Hippocampal formation (tissue), 2 donors: ENCODE results near the gene NTM.
A peak's percentile ranks its signal among the peaks of the same experiment; 100 is the strongest.

Experiments
- DNase-seq, 2 donors: peaks; one replicate each; lab custom pipeline; 2025; lab: John Stamatoyannopoulos, UW

NTM gene

GRCh38 chr11:131373095-131373725, 2.8 kb downstream of the NTM start:
- DNase-seq, result no peak

- DNase-seq, result no peak
Measured at GRCh38 chr11:131373756-131374155, 3.3 kb downstream of the NTM start.

- DNase-seq, result no peak
Measured at GRCh38 chr11:131375421-131375820, 5.0 kb downstream of the NTM start.

- no peak for DNase-seq
Measured at GRCh38 chr11:131375915-131376314, 5.5 kb downstream of the NTM start.

GRCh38 chr11:131378931-131379330, 8.5 kb downstream of the NTM start:
- no peak for DNase-seq

- no peak for DNase-seq
Measured at GRCh38 chr11:131385763-131386390, 15.5 kb downstream of the NTM start.

GRCh38 chr11:131386408-131386807, 16.0 kb downstream of the NTM start:
- DNase-seq, result no peak

- DNase-seq, result no peak
Measured at GRCh38 chr11:131388030-131388429, 17.6 kb downstream of the NTM start.

- DNase-seq, result no peak
Measured at GRCh38 chr11:131389582-131389981, 19.2 kb downstream of the NTM start.

- no peak for DNase-seq
Measured at GRCh38 chr11:131391176-131391575, 20.8 kb downstream of the NTM start.

GRCh38 chr11:131392528-131393255, 22.3 kb downstream of the NTM start:
- no peak for DNase-seq

- no peak for DNase-seq
Measured at GRCh38 chr11:131393691-131394090, 23.3 kb downstream of the NTM start.

- no peak for DNase-seq
Measured at GRCh38 chr11:131397675-131398074, 27.3 kb downstream of the NTM start.

- DNase-seq, result no peak
Measured at GRCh38 chr11:131402040-131402439, 31.6 kb downstream of the NTM start.

- DNase-seq, result no peak
Measured at GRCh38 chr11:131404010-131404409, 33.6 kb downstream of the NTM start.

GRCh38 chr11:131408025-131408640, 37.7 kb downstream of the NTM start:
- DNase-seq, result peak in 1 of 2 donors; percentile 23

- DNase-seq, result no peak
Measured at GRCh38 chr11:131409345-131409744, 38.9 kb downstream of the NTM start.

- no peak for DNase-seq
Measured at GRCh38 chr11:131411636-131412035, 41.2 kb downstream of the NTM start.

GRCh38 chr11:131412061-131412460, 41.6 kb downstream of the NTM start:
- DNase-seq, result no peak

- no peak for DNase-seq
Measured at GRCh38 chr11:131413217-131413616, 42.8 kb downstream of the NTM start.

GRCh38 chr11:131418189-131418588, 47.8 kb downstream of the NTM start:
- no peak for DNase-seq

GRCh38 chr11:131421066-131421855, 50.8 kb downstream of the NTM start:
- no peak for DNase-seq
